HG02840 (cell line): ENCODE data around the gene VAV3.
"Not testable (repeated sequence)": the region's sequence is repeated elsewhere in the genome, so short reads cannot be mapped to it uniquely, and the experiment has no call there.

Source experiments
- ATAC-seq: cut with Tn5 transposase; IDR thresholded peaks from one replicate; pipeline ENCODE4 v1.9.1; 2021; ENCODE audit warnings: mild to moderate bottlenecking, moderate library complexity, moderate number of reproducible peaks; ENCODE audit not compliant: unreplicated experiment, low FRiP score

Gene VAV3

GRCh38 chr1:107965110-107965991 lies at the start of gene VAV3:
TSS of gene VAV3 (minus strand) at chr1:107965180. CDS start at chr1:107964869, 311 bp downstream.
- no peak for ATAC-seq

GRCh38 chr1:108012553-108012952 lies 47.6 kb upstream of the VAV3 start:
- no peak for ATAC-seq

- ATAC-seq, result no peak
Observed at GRCh38 chr1:108011295-108011694, 46.3 kb upstream of the VAV3 start.

GRCh38 chr1:108010581-108010980 lies 45.6 kb upstream of the VAV3 start:
- ATAC-seq, result no peak

DNA sequence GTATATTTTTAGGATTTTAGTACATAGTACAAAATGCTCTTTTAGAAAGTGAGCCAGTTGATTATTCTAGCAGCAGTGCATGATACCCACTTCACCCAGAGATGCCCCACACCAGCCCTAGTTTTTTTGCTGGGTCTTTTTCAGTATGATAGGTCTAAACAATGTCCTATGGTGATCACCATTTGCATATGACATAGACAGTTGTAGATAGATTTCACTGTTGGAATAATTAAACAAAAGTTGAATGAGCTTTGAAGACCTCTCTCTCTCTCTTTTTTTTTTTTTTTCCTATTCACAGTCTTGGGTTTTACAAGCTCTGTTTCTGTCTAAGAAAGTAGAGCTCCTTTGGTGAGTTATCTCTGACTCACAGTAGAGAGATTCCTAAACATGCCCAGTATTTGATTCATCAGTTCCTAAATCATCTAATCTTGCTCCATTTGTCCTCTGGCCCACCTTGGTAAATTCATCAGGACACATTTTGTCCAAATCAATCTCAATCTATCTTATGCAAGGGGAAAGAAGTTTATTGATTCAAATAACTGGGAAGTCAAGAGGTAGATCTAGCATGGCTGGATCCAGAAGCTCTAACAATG lies 44.7 kb upstream of the VAV3 start:
- ATAC-seq, result no peak

DNA sequence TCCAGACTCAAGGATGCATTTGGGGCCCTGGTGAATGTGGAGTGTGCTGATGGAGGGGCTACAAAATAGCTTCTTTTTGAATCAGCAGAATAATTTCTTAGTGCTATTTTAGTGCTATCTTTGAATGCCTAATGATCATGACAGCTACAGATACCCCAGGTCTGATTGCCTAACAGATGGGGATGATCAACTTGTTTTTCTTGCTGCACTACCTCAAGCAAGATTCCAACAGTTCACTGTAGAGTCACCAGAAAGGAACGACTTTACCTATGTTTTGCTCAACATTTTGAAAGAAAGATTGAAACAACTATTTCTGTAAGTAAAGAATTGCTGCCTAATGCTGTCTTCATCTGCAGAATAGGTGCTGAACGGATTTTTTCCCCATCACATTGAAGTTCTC lies 42.6 kb upstream of the VAV3 start:
- ATAC-seq, result no peak

GRCh38 chr1:108007070-108007469 lies 42.1 kb upstream of the VAV3 start:
- ATAC-seq, result no peak

GRCh38 chr1:108004919-108005318 lies 39.9 kb upstream of the VAV3 start:
- ATAC-seq, result not testable (repeated sequence)

DNA sequence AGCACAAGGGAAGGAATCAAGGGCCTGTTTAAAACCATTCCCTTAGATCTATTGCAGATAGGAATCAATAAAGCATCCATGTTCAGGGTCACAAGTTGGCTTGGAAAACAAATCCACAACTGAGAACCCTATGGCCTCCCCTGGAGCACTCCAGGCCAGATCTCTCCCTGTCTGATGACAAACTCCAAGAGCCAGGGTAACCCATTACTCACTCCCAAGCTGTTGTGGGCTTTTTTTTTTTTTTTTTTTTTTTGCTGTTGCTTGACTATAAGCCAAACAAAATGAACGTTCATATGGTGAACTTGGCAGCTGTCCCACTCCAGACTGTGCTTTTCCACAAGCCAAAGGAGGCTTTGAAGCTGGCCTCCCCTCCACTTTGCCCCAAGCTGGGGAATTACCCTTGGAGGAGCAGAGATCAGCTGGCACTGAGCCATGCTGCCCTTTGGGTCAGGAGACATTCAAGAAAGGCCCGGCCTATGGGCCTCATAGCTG lies 35.7 kb upstream of the VAV3 start:
- no peak for ATAC-seq

DNA sequence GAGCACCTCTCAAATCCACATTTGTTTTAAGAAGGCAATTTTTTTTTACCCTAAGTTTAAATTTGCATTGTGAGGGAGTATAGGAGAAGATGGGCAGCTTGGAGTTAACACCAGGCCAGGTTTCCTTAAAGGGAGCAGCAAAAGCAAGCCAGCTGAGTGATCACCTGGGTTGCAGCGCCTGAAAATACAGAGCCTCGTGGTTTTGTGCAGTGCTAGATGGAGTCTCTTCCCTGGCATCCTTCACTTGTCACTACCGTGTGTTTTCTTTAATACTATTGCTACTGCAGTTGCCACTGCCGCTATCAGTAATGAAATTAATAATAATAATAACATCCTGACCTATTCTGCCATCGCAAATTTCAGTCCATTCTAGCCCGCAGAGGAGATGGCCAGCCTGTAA lies 35.2 kb upstream of the VAV3 start:
- no peak for ATAC-seq

- ATAC-seq, result no peak
Observed at GRCh38 chr1:107997866-107998265, 32.9 kb upstream of the VAV3 start.

DNA sequence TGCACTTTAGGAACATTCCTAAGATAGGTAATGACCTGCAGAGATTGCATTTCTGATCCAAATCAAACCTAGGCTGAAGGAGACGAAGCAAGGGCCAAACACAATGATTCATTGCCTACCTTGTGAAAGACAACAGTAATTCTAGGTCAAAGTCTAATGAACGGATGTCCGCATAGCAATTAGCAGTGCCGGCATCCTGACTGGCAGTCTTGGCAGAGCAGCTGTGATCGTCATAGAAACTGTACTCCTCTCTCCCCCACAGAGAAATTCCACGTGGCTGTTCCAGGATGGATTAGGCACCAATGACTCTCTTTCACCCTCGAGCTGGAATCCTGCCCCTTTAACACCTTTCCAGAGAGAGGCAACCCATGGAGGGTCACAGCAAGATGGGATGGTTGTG lies 28.9 kb upstream of the VAV3 start:
- ATAC-seq, result no peak

- no peak for ATAC-seq
Observed at GRCh38 chr1:107992347-107992746, 27.4 kb upstream of the VAV3 start.

DNA sequence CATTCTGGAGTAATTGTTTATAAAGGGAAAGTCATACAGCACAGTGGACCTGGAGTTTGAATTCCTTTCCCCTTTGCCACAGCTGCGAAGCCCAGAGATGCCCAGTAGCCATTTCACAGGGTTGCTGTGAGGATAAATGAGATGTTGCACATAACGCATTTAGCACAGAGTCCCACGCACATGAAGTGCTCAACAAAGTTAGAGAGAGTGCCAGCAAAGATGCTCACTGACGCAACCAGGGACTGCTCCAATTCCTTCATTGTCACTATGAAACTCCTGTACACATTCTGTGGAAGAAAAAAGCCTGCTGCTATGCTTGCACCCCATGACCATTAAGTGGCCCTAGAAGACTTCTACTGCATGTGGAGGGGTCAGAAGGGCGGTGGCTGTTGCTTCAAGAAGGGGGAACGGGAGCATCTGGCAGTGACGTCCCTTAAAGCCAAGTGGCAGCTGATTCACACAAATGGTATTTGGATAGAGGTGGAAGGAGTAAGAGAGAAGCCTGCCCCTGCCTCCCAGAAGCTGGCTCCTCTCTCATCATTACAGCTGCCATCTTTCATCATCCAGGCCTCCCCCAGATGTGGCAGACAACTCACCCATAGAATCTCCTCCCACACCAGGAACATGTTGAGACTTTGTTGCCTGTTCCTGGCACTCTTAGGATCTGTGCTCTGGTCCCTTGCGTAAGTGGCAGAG lies 26.5 kb upstream of the VAV3 start:
- no peak for ATAC-seq

GRCh38 chr1:107990606-107991005 lies 25.6 kb upstream of the VAV3 start:
- no peak for ATAC-seq

DNA sequence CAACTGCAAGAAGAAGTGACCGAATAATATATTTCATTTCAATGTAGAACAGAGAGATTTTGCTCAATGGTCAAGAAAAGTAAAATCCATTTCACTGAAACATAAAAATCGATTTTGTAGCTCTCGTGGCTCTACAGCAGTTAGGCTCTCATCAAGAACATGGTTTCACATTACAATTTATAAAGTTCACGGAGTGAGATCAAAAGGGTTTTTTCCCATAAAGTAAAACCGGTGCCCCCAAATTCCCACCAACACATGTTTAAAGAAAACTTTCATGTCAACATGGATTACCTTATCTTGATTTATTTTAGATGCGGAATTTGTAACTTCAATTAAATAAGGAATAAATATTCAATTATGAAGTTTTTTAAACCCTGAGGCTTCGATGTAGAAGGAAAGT lies 16.3 kb upstream of the VAV3 start:
- no peak for ATAC-seq

GRCh38 chr1:107979926-107980325 lies 14.9 kb upstream of the VAV3 start:
- ATAC-seq, result no peak

- ATAC-seq, result no peak
Observed at GRCh38 chr1:107979088-107979487, 14.1 kb upstream of the VAV3 start.

DNA sequence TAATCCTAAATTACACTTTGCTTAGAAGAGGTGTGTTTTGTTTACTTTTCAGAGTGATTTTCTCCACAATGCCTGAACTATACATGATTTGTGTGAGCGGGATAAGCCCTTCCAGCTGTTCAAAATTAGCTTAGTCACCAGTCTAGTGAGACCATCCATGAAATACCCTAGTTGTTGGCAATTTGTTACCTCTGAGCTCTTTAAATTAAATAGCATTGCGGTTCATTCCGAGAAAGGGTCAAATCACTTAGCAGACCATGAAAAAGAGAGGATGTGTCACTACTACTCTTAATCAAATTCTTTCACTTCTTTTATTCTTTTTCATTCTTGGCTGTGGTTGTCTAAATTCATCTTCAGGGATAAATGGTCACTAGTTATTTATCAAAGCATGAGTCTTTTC lies 11.9 kb upstream of the VAV3 start:
- ATAC-seq, result no peak

GRCh38 chr1:107976431-107976830 lies 11.5 kb upstream of the VAV3 start:
- no peak for ATAC-seq

- ATAC-seq, result no peak
Observed at GRCh38 chr1:107975851-107976250, 10.9 kb upstream of the VAV3 start.
